Measurements from ENCODE around the gene CTH. TPM values are rescaled to one million over a fixed set of nuclear protein-coding genes. Genes with fewer than 3 reads are reported as not detected.

CTH gene
- total and polyA plus RNA-seq, 2 of the 13 experiments (the other 11 are each of a cell fraction or from before 2014, with no cell fraction given): 8.7 to 19.7 TPM

- no peak for TF ChIP-seq ARID5B (CRISPR knock-in tag; IDR thresholded peaks at IDR 0.05)
- no peak for TF ChIP-seq ZNF30 (CRISPR knock-in tag; IDR thresholded peaks at IDR 0.05)
- TF ChIP-seq ZNF276 (CRISPR knock-in tag; IDR thresholded peaks at IDR 0.05; ENCODE audit: low read depth): no peak
- no peak for TF ChIP-seq HDAC2 (CRISPR knock-in tag; IDR thresholded peaks at IDR 0.05)
- TF ChIP-seq HOXA7 (CRISPR knock-in tag; IDR thresholded peaks at IDR 0.05): no peak
- no peak for TF ChIP-seq ZNF790 (CRISPR knock-in tag; IDR thresholded peaks at IDR 0.05; ENCODE audit: borderline replicate concordance)
- no peak for TF ChIP-seq ATF7-NPFF (CRISPR knock-in tag; IDR thresholded peaks at IDR 0.05; ENCODE audit: low read depth)
Measured at GRCh38 chr1:70462611-70463010, 51.5 kb downstream of the CTH start (continued).

GRCh38 chr1:70465911-70466310 lies 54.8 kb downstream of the CTH start:
- DNase-seq (ENCODE audit: low spot score) (no peak), ATAC-seq (no peak), FAIRE-seq (no peak)
- TF ChIP-seq FOXP1 (IDR thresholded peaks at IDR 0.05) (no peak), FOXP1 (CRISPR knock-in tag; IDR thresholded peaks at IDR 0.05) (no peak), MIXL1 (CRISPR knock-in tag; IDR thresholded peaks at IDR 0.05) (no peak), ZNF12 (CRISPR knock-in tag; IDR thresholded peaks at IDR 0.05) (no peak), ZNF841 (CRISPR knock-in tag; IDR thresholded peaks at IDR 0.05; ENCODE audit: borderline replicate concordance) (no peak), FOXK2 (IDR thresholded peaks at IDR 0.05) (no peak), IRX3 (CRISPR knock-in tag; IDR thresholded peaks at IDR 0.05; ENCODE audit: borderline replicate concordance, low read depth) (no peak), ZNF3 (CRISPR knock-in tag; IDR thresholded peaks at IDR 0.05) (no peak), ZNF30 (CRISPR knock-in tag; IDR thresholded peaks at IDR 0.05) (no peak), ZMAT3 (CRISPR knock-in tag; conservative IDR thresholded peaks at IDR 0.05) (no peak)
- Histone ChIP-seq H3K4me1 (ENCODE audit: insufficient read depth, low read length) (no peaks in the 10 kb centered on the region), H3K9ac (ENCODE audit: insufficient read depth, low read depth, low read length) (no peak overlapping the region), H3K4me3 (replicated peaks in 1 of 3; ENCODE audit: insufficient read depth in 1 of 3, low read depth in 2 of 3, low read length in 3 of 3) (no peak overlapping the region), H3K4me2 (ENCODE audit: low read depth, low read length) (no peak overlapping the region), H3K27ac (ENCODE audit: extremely low read length, insufficient read depth, low read length) (no peak overlapping the region), H3K9me3 (ENCODE audit: low read length) (no peaks in the 10 kb centered on the region), H3K36me3 (replicated peaks in 1 of 2; ENCODE audit: control insufficient read depth in 1 of 2, insufficient read depth in 2 of 2, low read length in 2 of 2) (no peaks in the 10 kb centered on the region), H3K79me2 (ENCODE audit: insufficient read depth, low read length) (no peaks in the 10 kb centered on the region), H3K27me3 (ENCODE audit: control insufficient read depth in 1 of 2, insufficient read depth in 2 of 2, low read length in 2 of 2) (no peaks in the 10 kb centered on the region; a peak in 1 of 5 replicates), H4K20me1 (ENCODE audit: insufficient read depth, low read length) (no peaks in the 10 kb centered on the region), H2AFZ (ENCODE audit: low read length) (no peak overlapping the region)
- ChIA-PET POLR2A (no interaction called here), CTCF (ENCODE audit: low intra/inter-chr PET ratio, low total read pairs) (no interaction called here)
- in situ Hi-C loops (cut with HindIII; ENCODE audit: extremely low pct_ligation_motif_present, low pct_unique_long_range_greater_than_20kb): no loop called here
- no TSS peak for BruUV-seq (replicated peaks)
- intact Hi-C loops (cut with micrococcal nuclease; ENCODE audit: unreplicated experiment): no loop called here

Measured in HepG2 (cell line).